HG02938 (cell line): ENCODE measurements around the gene C1orf146.
"Not testable (repeated sequence)": the region's sequence is repeated elsewhere in the genome, so short reads cannot be mapped to it uniquely, and the experiment has no call there.

ENCODE experiments used
- ATAC-seq: cut with Tn5 transposase; IDR thresholded peaks from one replicate; pipeline ENCODE4 v1.9.1; 2021; ENCODE audit warnings: mild to moderate bottlenecking, moderate library complexity; ENCODE audit not compliant: unreplicated experiment

C1orf146 gene, protein sequence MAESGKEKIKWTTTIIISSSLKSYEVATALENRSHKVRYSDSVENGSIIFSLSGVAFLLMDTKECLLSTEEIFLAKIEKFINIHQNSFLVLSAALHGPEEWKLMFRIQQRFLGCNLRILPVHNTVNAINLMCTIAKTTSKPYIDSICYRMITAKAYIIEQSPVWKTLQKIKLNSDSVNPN

DNA sequence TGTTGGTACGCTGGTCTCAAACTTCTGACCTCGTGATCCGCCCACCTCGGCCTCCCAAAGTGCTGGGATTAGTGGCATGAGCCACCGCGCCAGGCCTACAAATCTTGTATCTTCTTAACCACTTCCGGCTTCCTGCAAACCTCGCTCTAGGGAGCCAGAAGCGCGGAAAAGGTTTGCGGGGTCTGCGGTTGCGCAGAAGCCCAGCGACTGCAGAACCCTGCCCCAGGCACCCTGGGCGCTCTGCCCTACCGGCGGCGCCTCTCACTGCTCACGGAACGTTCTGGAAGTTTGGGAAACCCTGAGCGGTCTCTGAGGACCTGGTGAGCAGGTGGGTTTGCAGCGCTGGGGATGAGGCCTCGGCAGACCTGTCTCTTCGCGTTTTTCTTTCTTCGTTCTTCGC, at the start of gene C1orf146:
TSS of gene C1orf146 (plus strand) at position 195 of the 400 bp plus-strand sequence. CDS start 13,506 bp downstream, outside the sequence.
- no peak for ATAC-seq

DNA sequence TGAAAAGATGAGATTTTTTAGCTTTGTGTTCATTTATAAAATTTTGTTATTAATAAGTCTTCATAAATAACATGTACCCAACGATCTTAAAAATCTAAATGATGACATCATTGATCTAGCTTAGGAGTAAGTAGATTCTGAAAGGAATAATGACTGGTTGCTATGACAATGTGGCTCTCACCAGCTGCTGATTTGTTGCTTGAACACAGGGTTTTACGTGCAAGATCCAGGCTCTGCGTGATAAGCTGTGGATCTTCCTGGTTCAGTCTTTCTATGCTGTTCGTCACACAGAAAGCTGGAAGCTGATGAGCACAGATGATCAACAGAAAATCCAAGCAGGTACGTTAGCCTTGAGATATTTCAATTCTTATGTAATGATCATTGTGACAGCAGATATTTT, 49.1 kb upstream of the C1orf146 start:
- ATAC-seq: no peak

DNA sequence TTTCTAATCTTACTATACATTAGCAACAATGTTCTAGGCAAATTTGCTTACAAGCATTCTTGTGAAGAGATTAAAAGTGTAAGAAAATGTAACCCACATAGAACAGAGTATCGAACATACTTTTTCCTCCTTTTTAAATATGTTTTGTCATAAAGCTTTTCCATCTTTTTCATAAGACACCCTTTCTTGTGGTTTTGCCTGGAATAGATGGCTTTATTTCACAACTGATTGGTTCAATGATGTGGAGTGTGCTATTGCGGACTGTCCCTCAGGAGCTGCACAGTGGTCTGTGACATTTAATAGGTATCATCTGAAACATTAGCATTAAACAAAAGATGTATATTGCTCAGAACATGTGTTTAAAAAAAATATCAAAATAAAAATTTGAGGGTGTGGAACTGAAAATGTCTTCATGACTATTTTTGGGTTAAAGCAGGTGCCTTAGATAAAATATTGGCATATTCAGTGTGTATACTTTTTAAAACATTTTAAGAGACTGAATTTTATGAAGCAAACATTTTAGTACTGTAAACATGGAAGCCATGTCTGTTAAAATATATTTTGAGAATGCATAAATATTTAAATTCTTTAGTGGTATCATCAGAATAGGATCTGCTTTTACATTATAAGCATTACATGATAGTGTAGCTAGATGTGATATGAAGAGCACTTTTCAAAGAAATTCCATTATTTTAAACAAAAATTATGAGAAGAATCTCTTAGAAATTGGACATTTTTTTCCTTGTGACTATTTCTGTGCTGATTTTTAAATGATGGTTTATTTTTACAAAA, 48.3 kb upstream of the C1orf146 start:
- ATAC-seq: no peak

GRCh38 chr1:92184632-92185031, 33.1 kb upstream of the C1orf146 start:
- no peak for ATAC-seq

GRCh38 chr1:92186081-92186480, 31.6 kb upstream of the C1orf146 start:
- ATAC-seq: no peak

GRCh38 chr1:92188436-92189255, 29.1 kb upstream of the C1orf146 start:
- no peak for ATAC-seq

DNA sequence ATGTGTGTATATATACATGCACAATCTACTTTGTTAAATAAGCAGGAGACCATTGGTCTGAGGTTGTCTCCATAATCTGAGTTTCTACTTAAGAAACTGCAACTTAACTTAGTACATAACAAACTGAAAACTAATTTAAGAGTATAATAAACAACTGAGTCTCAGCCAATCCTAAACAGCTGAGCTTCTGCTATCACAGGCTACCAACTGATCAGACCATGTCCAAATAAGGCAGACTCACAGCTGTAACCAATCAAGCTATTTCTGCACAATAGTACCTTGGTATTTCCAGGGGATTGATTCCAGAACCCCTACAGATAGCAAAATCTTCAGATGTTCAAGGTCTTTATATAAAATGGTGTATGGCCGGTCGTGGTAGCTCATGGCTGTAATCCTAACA, 26.0 kb upstream of the C1orf146 start:
- ATAC-seq: no peak

DNA sequence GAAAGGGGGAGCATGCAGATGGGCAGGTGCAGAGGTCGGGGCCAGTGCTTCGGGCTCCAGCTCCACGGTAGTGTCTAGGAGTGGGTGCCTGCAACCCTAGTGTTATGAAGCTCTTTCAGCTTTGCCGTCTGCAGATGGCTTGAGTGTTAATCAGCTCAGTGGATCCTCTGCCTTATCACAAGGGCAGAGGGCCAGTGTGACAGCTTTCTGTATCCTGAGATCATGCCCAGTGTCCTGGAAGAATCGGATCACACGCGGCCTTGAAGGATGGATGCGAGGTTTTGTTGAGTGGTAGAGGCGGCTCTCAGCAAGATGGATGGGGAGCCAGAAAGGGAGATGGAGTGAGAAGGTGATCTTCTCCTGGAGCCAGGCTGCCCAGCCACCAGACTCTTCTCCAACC, 25.5 kb upstream of the C1orf146 start:
- ATAC-seq: no peak

DNA sequence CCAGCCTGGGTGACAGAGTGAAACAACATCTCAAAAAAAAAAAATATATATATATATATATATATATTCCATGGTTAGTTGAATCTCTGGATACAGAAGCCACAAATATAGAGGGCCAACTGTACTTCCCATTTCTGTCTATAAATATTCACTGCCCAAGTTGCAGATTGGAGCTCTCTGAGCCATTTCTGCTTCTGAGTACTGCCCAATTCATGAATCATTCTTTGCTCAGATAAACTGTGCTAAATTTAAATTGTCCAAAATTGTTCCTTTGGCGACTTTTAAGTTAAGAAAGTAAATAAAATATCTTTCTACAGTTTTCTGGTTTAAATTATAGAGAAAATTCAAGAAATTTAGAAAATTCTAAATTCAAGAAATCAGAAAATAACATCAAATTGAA, 23.2 kb upstream of the C1orf146 start:
- no peak for ATAC-seq

GRCh38 chr1:92201973-92202372, 15.7 kb upstream of the C1orf146 start:
- no peak for ATAC-seq

DNA sequence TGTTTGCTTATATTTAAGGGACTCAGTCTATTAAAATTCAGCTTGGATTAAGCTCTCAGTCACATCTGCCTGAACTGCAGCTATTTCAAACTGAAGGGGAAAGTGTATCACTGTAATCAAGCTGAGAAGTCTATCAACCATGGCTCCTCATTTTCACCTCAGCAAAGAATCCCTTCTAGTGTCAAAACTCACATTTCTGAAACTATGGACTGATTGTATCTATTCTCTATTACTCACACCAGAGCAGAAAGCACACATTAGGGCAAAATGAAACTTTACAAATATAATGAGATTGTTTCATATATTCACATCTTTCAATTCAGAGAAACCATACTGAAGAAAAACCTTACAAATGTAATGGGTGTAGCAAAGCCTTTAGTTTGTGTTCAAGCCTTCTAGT, 14.6 kb upstream of the C1orf146 start:
- no peak for ATAC-seq

GRCh38 chr1:92210701-92211100, 7.0 kb upstream of the C1orf146 start:
- ATAC-seq: no peak

GRCh38 chr1:92211166-92211565, 6.5 kb upstream of the C1orf146 start:
- no peak for ATAC-seq

DNA sequence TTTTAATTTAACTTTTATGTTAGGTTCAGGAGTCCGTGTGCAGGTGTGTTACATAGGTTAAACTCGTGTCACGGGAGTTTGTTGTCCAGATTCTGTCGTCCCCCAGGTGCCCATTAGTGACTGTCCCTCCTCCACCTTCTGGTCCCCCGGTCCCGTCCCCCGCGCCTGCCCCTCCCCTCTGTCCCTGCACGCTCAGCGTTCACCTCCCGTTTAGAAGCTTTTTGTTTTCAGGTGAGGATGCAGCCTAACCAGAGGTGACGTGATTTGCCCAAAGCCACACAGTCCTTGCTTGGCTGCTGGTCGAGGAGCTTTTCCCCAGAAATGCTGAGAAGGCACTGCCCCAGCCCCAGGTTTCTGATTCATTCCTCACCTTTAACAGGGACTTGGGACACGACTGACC, 844 bp downstream of the C1orf146 start:
- no peak for ATAC-seq

DNA sequence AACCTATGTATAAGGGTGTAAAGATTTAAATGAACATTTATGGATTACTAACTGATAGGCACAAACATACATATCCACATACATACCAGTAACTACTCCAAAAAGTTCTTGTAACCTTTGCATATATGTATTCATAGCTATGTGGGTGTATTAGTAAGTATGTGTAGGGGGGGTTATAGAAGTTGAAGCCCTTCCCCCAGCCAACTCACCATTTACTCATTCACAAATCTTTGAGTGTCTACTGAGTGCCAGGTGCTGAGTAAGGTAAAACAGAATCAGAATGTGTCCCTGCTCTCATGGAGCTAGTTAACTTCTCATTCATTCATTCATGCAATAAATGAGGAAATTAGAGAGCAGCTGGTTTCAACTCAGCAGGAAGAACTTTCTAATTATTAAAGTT, 1.3 kb downstream of the C1orf146 start:
- no peak for ATAC-seq

DNA sequence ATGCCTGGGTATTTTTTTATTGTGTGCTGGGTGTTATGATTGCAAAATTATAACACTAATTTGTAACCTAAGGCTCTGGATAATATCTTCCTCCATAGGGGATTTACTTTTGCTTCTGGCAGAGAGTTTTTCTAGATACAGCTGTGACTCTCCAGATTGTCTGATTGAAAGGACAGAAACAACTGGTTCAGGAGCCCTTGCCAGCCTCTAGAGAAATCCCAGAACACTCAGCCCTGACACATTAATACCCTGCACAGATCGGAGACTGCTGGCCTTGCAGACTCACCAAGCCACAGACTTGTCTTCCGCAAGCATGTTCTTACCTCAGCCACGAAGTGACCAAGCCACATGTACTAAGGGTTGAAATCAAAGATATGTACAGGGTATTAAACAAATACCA, 10.7 kb downstream of the C1orf146 start:
- ATAC-seq: no peak

GRCh38 chr1:92230736-92231135, 13.0 kb downstream of the C1orf146 start:
- ATAC-seq: no peak

DNA sequence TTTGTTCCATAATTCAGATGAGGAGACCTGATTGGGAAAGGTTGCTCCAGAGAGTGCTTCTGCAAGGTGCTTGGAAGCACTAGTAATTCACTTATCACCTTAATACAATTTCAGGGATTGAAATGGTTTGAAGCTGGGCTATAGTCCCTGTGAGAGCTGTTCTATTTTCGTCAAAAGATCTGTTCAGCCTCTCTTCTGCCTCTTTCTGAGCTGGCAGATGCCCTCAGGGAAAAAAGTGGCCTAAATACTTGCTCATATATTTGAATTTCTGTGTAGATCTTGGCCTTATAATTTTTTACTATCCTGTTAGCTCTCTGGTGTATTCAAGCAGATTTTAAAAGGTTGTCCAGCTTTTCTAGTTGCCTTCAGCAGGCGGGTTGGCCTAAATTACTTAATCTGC, 22.3 kb downstream of the C1orf146 start:
- ATAC-seq: no peak

DNA sequence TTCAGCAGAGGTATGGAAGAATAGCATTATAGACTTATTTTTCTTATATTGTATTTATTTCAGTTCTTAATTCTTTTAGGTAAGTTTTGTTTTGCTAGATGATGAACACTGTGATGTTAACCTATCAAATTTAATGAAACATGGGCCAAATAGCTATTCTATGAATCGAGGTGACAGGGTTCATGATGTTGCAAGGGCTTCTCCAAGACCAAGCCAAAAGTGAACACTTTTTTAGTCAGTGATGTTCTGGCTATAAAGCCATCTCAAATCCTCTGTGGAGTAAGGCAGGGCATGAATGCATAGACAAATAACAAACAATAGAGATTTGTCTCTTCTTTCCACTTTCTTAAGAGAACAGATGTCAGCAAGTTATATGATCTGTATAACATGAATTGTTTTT, 26.7 kb downstream of the C1orf146 start:
- no peak for ATAC-seq

DNA sequence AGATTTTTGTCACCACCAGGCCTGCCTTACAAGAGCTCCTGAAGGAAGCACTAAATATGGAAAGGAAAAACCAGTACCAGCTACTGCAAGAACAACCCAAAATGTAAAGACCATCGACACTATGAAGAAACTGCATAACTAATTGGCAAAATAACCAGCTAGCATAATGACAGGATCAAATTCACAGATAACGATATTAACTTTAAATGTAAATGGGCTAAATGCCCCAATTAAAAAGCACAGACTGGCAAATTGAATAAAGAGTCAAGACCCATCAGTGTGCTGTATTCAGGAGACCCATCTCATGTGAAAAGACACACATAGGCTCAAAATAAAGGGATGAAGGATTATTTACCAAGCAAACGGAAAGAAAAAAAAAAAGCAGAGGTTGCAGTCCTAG, 37.0 kb downstream of the C1orf146 start:
- not testable (repeated sequence) for ATAC-seq

GRCh38 chr1:92259350-92259749, 41.6 kb downstream of the C1orf146 start:
- ATAC-seq: no peak

GRCh38 chr1:92262516-92262915, 44.8 kb downstream of the C1orf146 start:
- ATAC-seq: no peak
